H9 (cell line): ENCODE results near the gene SPINK2. TPM values are rescaled to one million over a fixed set of nuclear protein-coding genes. Genes with fewer than 3 reads are reported as not detected.

Experiments
- DNase-seq: peaks from one replicate; pipeline ENCODE4 v3.0.0-alpha.2; 2017
- H2AFZ ChIP-seq: one replicate; pipeline ENCODE4 v1.6.1; 2013; ENCODE audit warnings: mild to moderate bottlenecking, low read length, control low read depth, moderate library complexity
- H2AK5ac ChIP-seq: 2 replicates; pipeline ENCODE4 v1.6.1; 2013; ENCODE audit warnings: low read length, control low read depth, mixed read lengths; ENCODE audit not compliant: insufficient read length
- H2BK120ac ChIP-seq: one replicate; pipeline ENCODE4 v1.6.1; 2013; ENCODE audit warnings: low read depth, mild to moderate bottlenecking, low read length, control low read depth, inconsistent platforms; ENCODE audit not compliant: poor library complexity, severe bottlenecking
- H2BK12ac ChIP-seq: 2 replicates; pipeline ENCODE4 v1.6.1; 2013; ENCODE audit warnings: low read length, control low read depth, mixed read lengths, low read depth; ENCODE audit not compliant: insufficient read length
- H2BK15ac ChIP-seq: 2 replicates; pipeline ENCODE4 v1.6.1; 2013; ENCODE audit warnings: low read depth, low read length, control low read depth
- H2BK20ac ChIP-seq: one replicate; pipeline ENCODE4 v1.6.1; 2013; ENCODE audit warnings: low read depth, mild to moderate bottlenecking, low read length, control low read depth, inconsistent platforms; ENCODE audit not compliant: poor library complexity, severe bottlenecking
- H2BK5ac ChIP-seq: 2 replicates; pipeline ENCODE4 v1.6.1; 2013; ENCODE audit warnings: low read length, control low read depth, mixed read lengths; ENCODE audit not compliant: insufficient read length
- H3K14ac ChIP-seq: 2 replicates; pipeline ENCODE4 v1.6.1; 2013; ENCODE audit warnings: low read length, control low read depth; ENCODE audit not compliant: insufficient read depth
- H3K18ac ChIP-seq: 2 replicates; pipeline ENCODE4 v1.6.1; 2013; ENCODE audit warnings: low read depth, mild to moderate bottlenecking, mixed read lengths, low read length, control low read depth; ENCODE audit not compliant: insufficient read length
- H3K23ac ChIP-seq: 2 replicates; pipeline ENCODE4 v1.6.1; 2013; ENCODE audit warnings: low read length, control low read depth, mixed read lengths, low read depth; ENCODE audit not compliant: insufficient read length
- H3K23me2 ChIP-seq: 2 replicates; pipeline ENCODE4 v1.6.1; 2013; ENCODE audit warnings: low read depth, mild to moderate bottlenecking, mixed read lengths, low read length, control low read depth; ENCODE audit not compliant: insufficient read length, poor library complexity, severe bottlenecking
- H3K27ac ChIP-seq: 2 replicates; pipeline ENCODE4 v1.5.1; 2013; ENCODE audit warnings: low read length, control low read depth, mixed read lengths, low read depth; ENCODE audit not compliant: insufficient read length
- H3K27me3 ChIP-seq: 2 replicates; pipeline ENCODE4 v1.6.1; 2013; ENCODE audit warnings: low read length, control low read depth, inconsistent platforms; ENCODE audit not compliant: insufficient read depth
- H3K4ac ChIP-seq: 2 replicates; pipeline ENCODE4 v1.6.1; 2013; ENCODE audit warnings: low read depth, mild to moderate bottlenecking, control low read depth, inconsistent platforms, low read length, moderate library complexity
- H3K4me1 ChIP-seq: 2 replicates; pipeline ENCODE4 v1.6.1; 2013; ENCODE audit warnings: low read length, control low read depth, inconsistent platforms; ENCODE audit not compliant: insufficient read depth
- H3K4me2 ChIP-seq: 2 replicates; pipeline ENCODE4 v1.6.1; 2013; ENCODE audit warnings: low read length, control low read depth, mixed read lengths; ENCODE audit not compliant: insufficient read length, insufficient read depth
- H3K56ac ChIP-seq: 2 replicates; pipeline ENCODE4 v1.6.1; 2013; ENCODE audit warnings: low read depth, mild to moderate bottlenecking, mixed read lengths, low read length, control low read depth; ENCODE audit not compliant: insufficient read length
- H3K79me1 ChIP-seq: 2 replicates; pipeline ENCODE4 v1.6.1; 2013; ENCODE audit warnings: low read depth, mild to moderate bottlenecking, moderate library complexity, low read length, control low read depth, inconsistent platforms; ENCODE audit not compliant: insufficient read depth, poor library complexity, severe bottlenecking
- H3K79me2 ChIP-seq: 2 replicates; pipeline ENCODE4 v1.6.1; 2013; ENCODE audit warnings: low read length, control low read depth, inconsistent platforms; ENCODE audit not compliant: insufficient read depth
- H3K9ac ChIP-seq: 2 replicates; pipeline ENCODE4 v1.6.1; 2013; ENCODE audit warnings: low read length, control low read depth, mixed read lengths; ENCODE audit not compliant: insufficient read length; ENCODE audit errors: extremely low read depth
- H3K9me3 ChIP-seq: one replicate; pipeline ENCODE4 v1.6.1; 2013; ENCODE audit warnings: low read depth, low read length, inconsistent platforms; ENCODE audit not compliant: control insufficient read depth
- H3T11ph ChIP-seq: one replicate; pipeline ENCODE4 v1.6.1; 2013; ENCODE audit warnings: mild to moderate bottlenecking, low read length, control low read depth, inconsistent platforms
- H4K20me1 ChIP-seq: one replicate; pipeline ENCODE4 v1.6.1; 2013; ENCODE audit not compliant: control insufficient read depth, insufficient read length, insufficient read depth
- H4K5ac ChIP-seq: 2 replicates; pipeline ENCODE4 v1.6.1; 2013; ENCODE audit warnings: low read depth, mild to moderate bottlenecking, mixed read lengths, low read length, control low read depth; ENCODE audit not compliant: insufficient read length
- H4K8ac ChIP-seq: replicated peaks from 2 replicates; pipeline ENCODE4 v1.6.1; 2013; ENCODE audit warnings: low read length, control low read depth, mixed read lengths, low read depth; ENCODE audit not compliant: insufficient read length
- H4K91ac ChIP-seq: 2 replicates; pipeline ENCODE4 v1.6.1; 2013; ENCODE audit warnings: low read depth, mild to moderate bottlenecking, moderate library complexity, mixed read lengths, low read length, control low read depth; ENCODE audit not compliant: insufficient read length
- H3K27ac Mint-ChIP-seq, 3 experiments: 2 replicates in 2 of 3; 3 replicates in 1 of 3; pipeline ENCODE4 v1.8.0; 2020 to 2021; ENCODE audit warnings: mixed read lengths in 3 of 3, mild to moderate bottlenecking in 1 of 3, moderate library complexity in 1 of 3
- H3K27me3 Mint-ChIP-seq: 2 replicates; pipeline ENCODE4 v1.8.0; 2021; ENCODE audit warnings: low read depth, mild to moderate bottlenecking, moderate library complexity, mixed read lengths
- H3K36me3 Mint-ChIP-seq, 3 experiments: 2 replicates in 2 of 3; 3 replicates in 1 of 3; pipeline ENCODE4 v1.8.0; 2020 to 2021; ENCODE audit warnings: low read depth in 3 of 3, mixed read lengths in 3 of 3; ENCODE audit not compliant: insufficient read depth in 1 of 3
- H3K4me1 Mint-ChIP-seq, 2 experiments: 2 replicates each; pipeline ENCODE4 v1.8.0; 2020; ENCODE audit warnings: mixed read lengths in 2 of 2
- H3K4me3 Mint-ChIP-seq, 2 experiments: 2 replicates in 1 of 2; 3 replicates in 1 of 2; pipeline ENCODE4 v1.8.0; 2020 to 2021; ENCODE audit warnings: mild to moderate bottlenecking in 2 of 2, mixed read lengths in 2 of 2, moderate library complexity in 1 of 2
- H3K9me3 Mint-ChIP-seq, 2 experiments: 2 replicates in 1 of 2; 3 replicates in 1 of 2; pipeline ENCODE4 v1.8.0; 2020; ENCODE audit warnings: mild to moderate bottlenecking in 2 of 2, mixed read lengths in 2 of 2, moderate library complexity in 1 of 2
- CTCF ChIP-seq: fragments of 200-600 bp; sonication (generic); conservative IDR thresholded peaks from 3 replicates; pipeline ENCODE4 v1.8.0; 2021; ENCODE audit warnings: antibody characterized with exemption, mild to moderate bottlenecking
- WGBS: extraction: QIAGEN DNeasy Blood & Tissue Kit; methylation state at CpG from one replicate; pipeline ENCODE4 v1.1.7; 2013; ENCODE audit warnings: missing lambda C conversion rate, low lambda C conversion rate, mixed read lengths; ENCODE audit not compliant: insufficient read length; ENCODE audit errors: extremely low coverage; 5-methylcytosine and 5-hydroxymethylcytosine counted together
- total RNA-seq: library from RNA; stranded (reverse); gene quantifications from 2 replicates; pipeline ENCODE4 v1.2.1, GENCODE V29; 2021

Gene SPINK2
- total RNA-seq, 1 experiment from 2014 or later, result 0.44 TPM

GRCh38 chr4:56856656-56857055, 35.2 kb upstream of the SPINK2 start:
- Histone ChIP-seq H3K27ac (no peak overlapping the region), H3K4me1 (no peaks in the 10 kb centered on the region), H3K4me2 (no peak overlapping the region), H2BK15ac (no peak overlapping the region), H3K4ac (no peak overlapping the region), H4K91ac (no peak overlapping the region), H2AFZ (no peak overlapping the region), H4K8ac (no peak overlapping the region), H2BK20ac (no peak overlapping the region), H3K9ac (no peak overlapping the region), H4K5ac (no peak overlapping the region), H2BK120ac (no peak overlapping the region), H3K18ac (no peak overlapping the region), H4K20me1 (no peaks in the 10 kb centered on the region), H3T11ph (no peak overlapping the region), H3K79me1 (no peaks in the 10 kb centered on the region), H3K14ac (no peak overlapping the region), H3K23ac (no peak overlapping the region), H3K79me2 (no peaks in the 10 kb centered on the region), H3K56ac (no peak overlapping the region), H2BK5ac (no peak overlapping the region), H2BK12ac (no peak overlapping the region), H2AK5ac (no peak overlapping the region), H3K27me3 (peaks cover 2% of the 10 kb centered on the region; the same call in 1 of the 2 replicates), H3K9me3 (no peaks in the 10 kb centered on the region), H3K23me2 (no peaks in the 10 kb centered on the region)
- H3K27ac Mint-ChIP-seq, result no peak overlapping the region
- DNase-seq, result no peak
- no peaks in the 10 kb centered on the region for H3K36me3 Mint-ChIP-seq
- H3K4me1 Mint-ChIP-seq, result peaks cover 7% of the 10 kb centered on the region in 2 experiments
- WGBS, result no CpG with 5 or more reads among the region's 5 CpGs
- no peak for TF ChIP-seq CTCF
- H3K4me3 Mint-ChIP-seq, result no peak overlapping the region
- peaks cover 18% of the 10 kb centered on the region for H3K27me3 Mint-ChIP-seq
- no peaks in the 10 kb centered on the region for H3K9me3 Mint-ChIP-seq
